Measurements from ENCODE around the gene TGFB1.

The TGFB1 gene

DNA sequence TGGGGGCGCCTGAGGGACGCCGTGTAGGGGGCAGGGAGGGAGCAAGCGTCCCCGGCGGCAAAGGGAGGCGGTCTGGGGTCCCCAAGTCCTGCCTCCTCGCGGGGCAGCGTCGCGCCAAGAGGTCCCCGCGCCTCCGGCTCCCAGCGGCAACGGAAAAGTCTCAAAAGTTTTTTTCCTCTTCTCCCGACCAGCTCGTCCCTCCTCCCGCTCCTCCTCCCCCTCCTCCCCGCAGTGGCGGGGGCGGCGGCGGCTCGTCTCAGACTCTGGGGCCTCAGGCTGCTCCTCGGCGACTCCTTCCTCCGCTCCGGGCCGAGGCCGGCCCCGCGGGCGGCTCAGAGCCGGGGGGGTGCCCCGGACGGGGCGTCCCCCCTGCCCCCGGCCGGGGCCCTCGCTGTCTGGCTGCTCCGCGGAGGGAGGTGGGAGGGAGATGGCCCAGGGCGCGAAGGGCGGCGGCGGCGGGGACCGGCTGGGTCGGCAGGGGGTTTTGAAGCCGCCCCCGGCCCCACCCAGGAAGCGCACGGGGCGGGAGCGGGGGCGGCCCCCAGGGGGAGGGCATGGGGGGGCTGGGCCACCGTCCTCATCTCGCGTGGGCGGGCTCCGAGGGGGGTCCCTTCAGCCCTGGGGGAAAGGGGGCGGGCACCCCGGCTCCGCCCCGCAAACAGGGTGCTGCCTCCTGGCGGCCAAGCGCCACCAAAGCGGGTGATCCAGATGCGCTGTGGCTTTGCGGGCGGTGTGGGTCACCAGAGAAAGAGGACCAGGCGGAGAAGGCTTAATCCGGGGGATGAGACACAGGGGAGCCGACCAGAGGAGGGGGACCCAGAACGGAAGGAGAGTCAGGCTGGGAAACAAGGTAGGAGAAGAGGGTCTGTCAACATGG, at the start of gene TGFB1:
Gene TGFB1 (minus strand): TSS at position 457 of the 877 bp plus-strand sequence. CDS start 878 bp downstream, outside the sequence.
- TF ChIP-seq, protein P1, sequence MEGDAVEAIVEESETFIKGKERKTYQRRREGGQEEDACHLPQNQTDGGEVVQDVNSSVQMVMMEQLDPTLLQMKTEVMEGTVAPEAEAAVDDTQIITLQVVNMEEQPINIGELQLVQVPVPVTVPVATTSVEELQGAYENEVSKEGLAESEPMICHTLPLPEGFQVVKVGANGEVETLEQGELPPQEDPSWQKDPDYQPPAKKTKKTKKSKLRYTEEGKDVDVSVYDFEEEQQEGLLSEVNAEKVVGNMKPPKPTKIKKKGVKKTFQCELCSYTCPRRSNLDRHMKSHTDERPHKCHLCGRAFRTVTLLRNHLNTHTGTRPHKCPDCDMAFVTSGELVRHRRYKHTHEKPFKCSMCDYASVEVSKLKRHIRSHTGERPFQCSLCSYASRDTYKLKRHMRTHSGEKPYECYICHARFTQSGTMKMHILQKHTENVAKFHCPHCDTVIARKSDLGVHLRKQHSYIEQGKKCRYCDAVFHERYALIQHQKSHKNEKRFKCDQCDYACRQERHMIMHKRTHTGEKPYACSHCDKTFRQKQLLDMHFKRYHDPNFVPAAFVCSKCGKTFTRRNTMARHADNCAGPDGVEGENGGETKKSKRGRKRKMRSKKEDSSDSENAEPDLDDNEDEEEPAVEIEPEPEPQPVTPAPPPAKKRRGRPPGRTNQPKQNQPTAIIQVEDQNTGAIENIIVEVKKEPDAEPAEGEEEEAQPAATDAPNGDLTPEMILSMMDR (IDR thresholded peaks at IDR 0.05; ENCODE audit: low read depth, low read length) = peak; percentile 86
- DNase-seq (ENCODE audit: low read depth in 2 of 2) = peak; percentile 88 to 95
- H3K4me3 ChIP-seq (replicated peaks in 1 of 2; ENCODE audit: low read depth in 2 of 2, low read length in 2 of 2) = peak within 1 kb of the TSS; percentile 86 to 93

DNA sequence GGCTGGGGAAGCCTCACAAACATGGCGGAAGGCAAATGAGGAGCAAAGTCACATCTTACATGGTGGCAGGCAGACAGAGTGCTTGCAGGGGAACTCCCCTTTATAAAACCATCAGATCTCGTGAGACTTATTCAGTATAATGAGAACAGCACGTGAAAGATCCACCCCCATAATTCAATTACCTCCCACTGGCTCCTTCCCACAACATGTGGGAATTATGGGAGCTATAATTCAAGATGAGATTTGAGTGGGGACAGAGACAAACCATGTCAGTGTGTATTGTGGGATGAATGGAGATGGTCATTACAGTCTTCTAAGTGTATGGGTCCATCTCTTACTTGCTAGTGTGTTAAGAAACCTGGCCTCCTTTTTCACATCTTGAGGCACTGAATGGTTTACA, 48.3 kb upstream of the TGFB1 start:
- no peak overlapping the region for H3K4me3 ChIP-seq (replicated peaks in 1 of 2; ENCODE audit: low read depth in 2 of 2, low read length in 2 of 2)
- TF ChIP-seq, protein P1 (IDR thresholded peaks at IDR 0.05; ENCODE audit: low read depth, low read length) = no peak
- no peak for DNase-seq (ENCODE audit: low read depth in 2 of 2)

DNA sequence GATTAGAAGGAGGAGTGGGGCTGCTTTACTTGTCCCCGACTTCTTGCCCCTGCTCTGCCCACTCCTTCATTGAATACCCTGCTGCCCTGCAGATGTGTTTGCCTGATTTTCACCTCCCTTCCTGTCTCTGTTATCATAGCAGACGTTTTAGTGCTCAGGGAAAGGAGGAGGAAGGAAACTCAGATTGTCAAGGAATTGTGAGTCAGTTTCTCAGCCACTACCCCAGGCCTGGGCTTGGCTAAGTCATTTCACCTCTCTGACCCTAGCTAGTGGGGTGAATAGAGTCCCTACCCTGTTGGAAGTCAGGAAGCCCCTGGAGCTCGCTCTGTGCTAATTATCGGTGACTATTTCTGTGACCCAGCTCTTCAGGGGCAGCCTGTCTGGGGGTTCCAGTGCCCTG, 47.8 kb upstream of the TGFB1 start:
- DNase-seq (ENCODE audit: low read depth in 2 of 2) = no peak
- H3K4me3 ChIP-seq (replicated peaks in 1 of 2; ENCODE audit: low read depth in 2 of 2, low read length in 2 of 2) = no peak overlapping the region
- TF ChIP-seq, protein P1 (IDR thresholded peaks at IDR 0.05; ENCODE audit: low read depth, low read length) = no peak

- no peak for DNase-seq (ENCODE audit: low read depth in 2 of 2)
- TF ChIP-seq, protein P1 (IDR thresholded peaks at IDR 0.05; ENCODE audit: low read depth, low read length) = no peak
- no peak overlapping the region for H3K4me3 ChIP-seq (replicated peaks in 1 of 2; ENCODE audit: low read depth in 2 of 2, low read length in 2 of 2)
Observed at GRCh38 chr19:41399525-41399924, 45.8 kb upstream of the TGFB1 start.

GRCh38 chr19:41399091-41399490, 45.4 kb upstream of the TGFB1 start:
- H3K4me3 ChIP-seq (replicated peaks in 1 of 2; ENCODE audit: low read depth in 2 of 2, low read length in 2 of 2) = no peak overlapping the region

GRCh38 chr19:41398598-41398997, 44.9 kb upstream of the TGFB1 start:
- H3K4me3 ChIP-seq (replicated peaks in 1 of 2; ENCODE audit: low read depth in 2 of 2, low read length in 2 of 2) = peak overlapping the region; percentile 88 to 92
- DNase-seq (ENCODE audit: low read depth in 2 of 2) = no peak
- TF ChIP-seq, protein P1 (IDR thresholded peaks at IDR 0.05; ENCODE audit: low read depth, low read length) = no peak

More at GRCh38 chr19:41399091-41399490, 45.4 kb upstream of the TGFB1 start:
- DNase-seq (ENCODE audit: low read depth in 2 of 2) = no peak
- TF ChIP-seq, protein P1 (IDR thresholded peaks at IDR 0.05; ENCODE audit: low read depth, low read length) = no peak
